Measurements from ENCODE around the gene PPM1H. TPM values are rescaled to one million over a fixed set of nuclear protein-coding genes. Genes with fewer than 3 reads are reported as not detected.

The PPM1H gene, protein sequence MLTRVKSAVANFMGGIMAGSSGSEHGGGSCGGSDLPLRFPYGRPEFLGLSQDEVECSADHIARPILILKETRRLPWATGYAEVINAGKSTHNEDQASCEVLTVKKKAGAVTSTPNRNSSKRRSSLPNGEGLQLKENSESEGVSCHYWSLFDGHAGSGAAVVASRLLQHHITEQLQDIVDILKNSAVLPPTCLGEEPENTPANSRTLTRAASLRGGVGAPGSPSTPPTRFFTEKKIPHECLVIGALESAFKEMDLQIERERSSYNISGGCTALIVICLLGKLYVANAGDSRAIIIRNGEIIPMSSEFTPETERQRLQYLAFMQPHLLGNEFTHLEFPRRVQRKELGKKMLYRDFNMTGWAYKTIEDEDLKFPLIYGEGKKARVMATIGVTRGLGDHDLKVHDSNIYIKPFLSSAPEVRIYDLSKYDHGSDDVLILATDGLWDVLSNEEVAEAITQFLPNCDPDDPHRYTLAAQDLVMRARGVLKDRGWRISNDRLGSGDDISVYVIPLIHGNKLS
- total RNA-seq = 1 to 10 TPM in 1 of 4 donors, under 1 TPM in 2, not detected in 1; 0.09 to 7.6 (median 0.76) TPM

DNA sequence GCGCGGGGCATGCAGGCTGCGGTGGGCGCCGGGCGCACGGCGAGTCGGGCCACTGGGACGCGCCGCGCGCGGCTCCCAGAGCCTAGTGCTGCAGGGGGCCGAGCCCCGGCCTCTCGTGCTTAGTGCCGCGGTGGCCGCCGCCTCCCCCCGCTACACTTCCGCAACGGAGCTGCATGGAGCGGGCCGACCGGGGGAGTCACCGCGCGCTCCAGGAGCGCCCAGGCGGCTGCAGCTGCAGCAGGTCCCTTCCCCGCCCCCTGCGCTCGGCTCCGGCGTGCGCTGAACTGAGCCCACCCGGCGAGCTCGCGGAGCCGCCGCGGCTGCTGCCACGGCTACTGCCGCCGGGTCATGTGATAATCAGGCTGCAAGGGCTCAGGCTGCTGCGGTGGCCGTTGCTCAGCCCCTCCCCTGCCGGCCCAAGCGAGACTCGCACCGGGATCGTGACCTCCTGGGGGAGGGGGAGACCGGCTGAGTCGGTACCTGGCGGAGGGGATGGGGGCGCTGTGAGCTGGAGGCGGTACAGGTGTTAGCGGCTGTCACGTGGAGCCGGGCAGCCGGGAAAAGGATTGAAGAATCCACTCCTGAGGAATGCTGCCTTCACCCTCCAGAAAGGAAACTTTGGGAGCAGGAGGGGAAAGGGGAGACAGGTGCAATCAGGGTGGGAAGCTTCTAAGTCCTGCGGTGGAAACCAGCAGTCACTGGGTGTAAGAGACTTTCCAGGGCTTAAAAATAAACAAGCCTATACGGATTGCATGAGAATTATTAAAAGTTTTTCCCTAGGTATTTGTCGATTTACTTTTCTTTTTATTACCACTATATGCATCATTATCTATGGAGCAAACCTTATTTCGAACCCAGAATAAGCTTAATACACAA is at the start of gene PPM1H:
TSS of gene PPM1H (minus strand) at position 352 of the 876 bp plus-strand sequence. CDS start 414 bp downstream, outside the sequence.
- Histone ChIP-seq H3K36me3 (no peaks in the 10 kb centered on the region), H3K4me1 (peaks cover 10 to 27% (median 14%) of the 10 kb centered on the region in 3 donors), H3K27ac (peak within 1 kb of the TSS in 3 of 4 donors; percentile 19 to 54 (median 49)), H3K27me3 (peaks cover 0 to 52% (median 0%) of the 10 kb centered on the region in 4 donors), H3K9me3 (no peaks in the 10 kb centered on the region), H3K4me3 (peak within 1 kb of the TSS; percentile 43 to 85 (median 62))
- DNase-seq = no peak
- intact Hi-C loops (cut with DNase I) = no loop called here
- TF ChIP-seq POLR2A (IDR thresholded peaks at IDR 0.05) = no peak
- TF ChIP-seq, protein P1, sequence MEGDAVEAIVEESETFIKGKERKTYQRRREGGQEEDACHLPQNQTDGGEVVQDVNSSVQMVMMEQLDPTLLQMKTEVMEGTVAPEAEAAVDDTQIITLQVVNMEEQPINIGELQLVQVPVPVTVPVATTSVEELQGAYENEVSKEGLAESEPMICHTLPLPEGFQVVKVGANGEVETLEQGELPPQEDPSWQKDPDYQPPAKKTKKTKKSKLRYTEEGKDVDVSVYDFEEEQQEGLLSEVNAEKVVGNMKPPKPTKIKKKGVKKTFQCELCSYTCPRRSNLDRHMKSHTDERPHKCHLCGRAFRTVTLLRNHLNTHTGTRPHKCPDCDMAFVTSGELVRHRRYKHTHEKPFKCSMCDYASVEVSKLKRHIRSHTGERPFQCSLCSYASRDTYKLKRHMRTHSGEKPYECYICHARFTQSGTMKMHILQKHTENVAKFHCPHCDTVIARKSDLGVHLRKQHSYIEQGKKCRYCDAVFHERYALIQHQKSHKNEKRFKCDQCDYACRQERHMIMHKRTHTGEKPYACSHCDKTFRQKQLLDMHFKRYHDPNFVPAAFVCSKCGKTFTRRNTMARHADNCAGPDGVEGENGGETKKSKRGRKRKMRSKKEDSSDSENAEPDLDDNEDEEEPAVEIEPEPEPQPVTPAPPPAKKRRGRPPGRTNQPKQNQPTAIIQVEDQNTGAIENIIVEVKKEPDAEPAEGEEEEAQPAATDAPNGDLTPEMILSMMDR (IDR thresholded peaks at IDR 0.05) = peak in 2 of 6 experiments; percentile 15 to 38
- WGBS, 2 donors = 2 to 4% methylated on average over 13 to 31 of the region's 69 CpGs

DNA sequence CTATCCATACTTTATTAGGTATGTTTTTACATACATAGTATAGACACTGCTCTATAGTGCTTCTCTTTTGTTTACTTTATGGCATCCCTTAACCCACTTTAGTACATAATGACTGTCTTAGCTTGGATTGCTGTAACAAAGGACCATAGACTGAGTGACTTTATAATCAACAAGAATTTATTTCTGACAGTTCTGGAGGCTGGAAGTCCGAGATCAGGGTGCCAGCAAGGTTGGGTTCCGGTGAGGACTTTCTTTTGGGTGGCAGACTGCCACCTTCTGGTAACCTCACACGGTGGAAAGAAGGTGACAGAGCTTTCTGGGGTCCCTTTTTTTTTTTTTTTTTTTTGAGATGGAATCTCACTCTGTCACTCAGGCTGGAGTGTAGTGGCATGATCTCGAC is 48.6 kb upstream of the PPM1H start:
- Histone ChIP-seq H3K27ac (no peak overlapping the region), H3K27me3 (no peaks in the 10 kb centered on the region), H3K36me3 (no peaks in the 10 kb centered on the region), H3K9me3 (no peaks in the 10 kb centered on the region), H3K4me3 (no peak overlapping the region), H3K4me1 (no peaks in the 10 kb centered on the region)
- no peak for DNase-seq
- intact Hi-C loops (cut with DNase I) = no loop called here
- TF ChIP-seq, protein P1 (IDR thresholded peaks at IDR 0.05) = no peak
- no peak for TF ChIP-seq POLR2A (IDR thresholded peaks at IDR 0.05)
- WGBS, 2 donors = 38 to 39% methylated on average over 4 of the region's 4 CpGs

DNA sequence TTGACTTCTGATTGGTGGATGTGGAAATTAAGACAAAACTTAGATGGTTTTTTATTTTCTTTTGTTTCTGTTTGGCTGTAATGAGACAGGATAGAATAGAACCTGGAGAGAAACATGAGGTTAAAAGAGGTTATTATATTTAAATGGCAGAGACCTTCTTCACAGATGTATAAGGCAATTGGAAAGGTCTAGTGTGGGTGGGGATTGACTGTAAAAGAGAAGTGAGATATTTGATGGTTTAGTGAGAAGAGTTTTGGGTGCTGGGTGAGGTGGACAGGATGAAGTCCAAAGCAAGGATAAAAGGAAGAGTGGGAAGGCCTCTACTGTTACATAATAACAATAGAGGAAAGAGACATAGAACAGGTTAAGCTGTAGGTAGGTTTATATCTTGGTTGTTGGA is 43.8 kb upstream of the PPM1H start:
- TF ChIP-seq, protein P1 (IDR thresholded peaks at IDR 0.05) = no peak
- no peak for TF ChIP-seq POLR2A (IDR thresholded peaks at IDR 0.05)
- DNase-seq = no peak
- intact Hi-C loops (cut with DNase I) = no loop called here
- Histone ChIP-seq H3K4me3 (no peak overlapping the region), H3K27ac (no peak overlapping the region), H3K27me3 (no peaks in the 10 kb centered on the region), H3K9me3 (no peaks in the 10 kb centered on the region), H3K36me3 (no peaks in the 10 kb centered on the region), H3K4me1 (no peaks in the 10 kb centered on the region)

DNA sequence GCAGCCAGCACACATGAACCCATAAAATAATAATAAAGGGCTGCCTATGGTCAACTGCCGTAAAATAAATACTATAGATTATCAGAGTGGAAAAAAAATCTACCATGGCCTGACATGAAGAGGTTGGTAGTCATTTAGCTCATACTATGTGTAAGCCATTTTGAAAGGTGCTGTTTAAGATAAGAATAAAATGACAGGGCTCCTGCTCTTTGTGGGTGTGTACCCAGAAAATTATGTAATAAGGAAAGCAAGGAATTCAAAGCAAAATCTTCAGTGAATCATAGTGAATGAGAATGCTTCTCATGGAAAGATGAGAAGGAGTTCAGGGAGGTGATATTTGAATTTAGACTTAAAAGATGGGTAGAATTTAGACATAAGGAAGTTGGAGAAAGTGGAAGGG is 42.9 kb upstream of the PPM1H start:
- TF ChIP-seq, protein P1 (IDR thresholded peaks at IDR 0.05) = no peak
- no peak for TF ChIP-seq POLR2A (IDR thresholded peaks at IDR 0.05)
- WGBS, 2 donors = 91% methylated on average over 1 of the region's 1 CpG
- Histone ChIP-seq H3K27ac (no peak overlapping the region), H3K27me3 (no peaks in the 10 kb centered on the region), H3K4me3 (no peak overlapping the region), H3K4me1 (no peaks in the 10 kb centered on the region), H3K36me3 (no peaks in the 10 kb centered on the region), H3K9me3 (no peaks in the 10 kb centered on the region)
- intact Hi-C loops (cut with DNase I) = no loop called here
- no peak for DNase-seq
